Endothelial cell of umbilical vein (primary cell): ENCODE data around the gene TMEM269. TPM values are rescaled to one million over a fixed set of nuclear protein-coding genes. Genes with fewer than 3 reads are reported as not detected.

ENCODE experiments used
- BruUV-seq: library from RNA; stranded (reverse); fragments of 400-500 nt; replicated peaks from 2 replicates; lab custom pipeline; 2021; lab: Mats Ljungman, UMichigan
- CTCF ChIA-PET: fragments of 300-600, 350-600 bp; sonication (Branson Sonifier 250); formaldehyde crosslinking; loops from one replicate; lab custom pipeline; 2021; ENCODE audit warnings: antibody characterized with exemption, inconsistent platforms; lab: Charles Lee
- POLR2A ChIA-PET: fragments of 300-600, 350-600 bp; sonication (Branson Sonifier 250); formaldehyde crosslinking; loops from one replicate; lab custom pipeline; 2021; ENCODE audit warnings: antibody characterized with exemption, inconsistent platforms; lab: Charles Lee
- DNase-seq: peaks from one replicate; pipeline ENCODE4 v3.0.0-alpha.2; 2011; ENCODE audit warnings: low read depth, low spot score
- FAIRE-seq: peaks from 2 replicates; lab custom pipeline; 2011; peaks lifted over from hg19 to GRCh38; lab: Jason Lieb, UNC
- H2AFZ ChIP-seq: 2 replicates; pipeline ENCODE4 v1.6.0; 2012; ENCODE audit warnings: low read depth, low read length, control low read depth, inconsistent platforms
- H3K27ac ChIP-seq: 2 replicates; pipeline ENCODE4 v1.5.1; 2011; ENCODE audit warnings: low read depth, mild to moderate bottlenecking, control low read depth, low read length, moderate library complexity; ENCODE audit not compliant: insufficient read depth
- H3K27me3 ChIP-seq, 2 experiments: 2 replicates each; pipeline versions ENCODE4 v1.6.0 to v1.6.1; 2011; ENCODE audit warnings: low read length in 2 of 2, mixed read lengths in 1 of 2; ENCODE audit not compliant: control insufficient read depth in 2 of 2, insufficient read depth in 2 of 2
- H3K36me3 ChIP-seq, 2 experiments: 2 replicates in 1 of 2; 3 replicates in 1 of 2; pipeline ENCODE4 v1.5.1; 2011; ENCODE audit warnings: low read length in 2 of 2, mild to moderate bottlenecking in 1 of 2, moderate library complexity in 1 of 2; ENCODE audit not compliant: control insufficient read depth in 2 of 2, insufficient read depth in 2 of 2; ENCODE audit errors: extremely low read depth in 1 of 2
- H3K4me1 ChIP-seq: 3 replicates; pipeline ENCODE4 v1.5.1; 2011; ENCODE audit warnings: mild to moderate bottlenecking, low read length; ENCODE audit not compliant: control insufficient read depth, insufficient read depth; ENCODE audit errors: extremely low read depth
- H3K4me2 ChIP-seq: 2 replicates; pipeline ENCODE4 v1.6.1; 2011; ENCODE audit warnings: low read length, control low read depth, mixed read lengths; ENCODE audit not compliant: insufficient read depth
- H3K4me3 ChIP-seq, 3 experiments: fragments of 200-600 bp in 1 of 3; sonication (generic), shearing (Covaris generic) in 1 of 3; replicated peaks in 1 of 3; 2 replicates each; pipeline ENCODE4 v1.5.1; 2011 to 2016; ENCODE audit warnings: control low read depth in 3 of 3, low read length in 3 of 3, mild to moderate bottlenecking in 2 of 3, inconsistent platforms in 1 of 3, low read depth in 1 of 3, moderate library complexity in 1 of 3; ENCODE audit not compliant: insufficient read depth in 1 of 3
- H3K79me2 ChIP-seq: 2 replicates; pipeline ENCODE4 v1.6.0; 2012; ENCODE audit warnings: low read length, inconsistent platforms; ENCODE audit not compliant: control insufficient read depth, insufficient read depth
- H3K9ac ChIP-seq: replicated peaks from 2 replicates; pipeline ENCODE3; 2011; ENCODE audit warnings: low read length, control low read depth; ENCODE audit not compliant: insufficient read depth; ENCODE audit errors: extremely low read depth
- H3K9me1 ChIP-seq: replicated peaks from 3 replicates; pipeline ENCODE4 v1.6.0; 2011; ENCODE audit warnings: mild to moderate bottlenecking, low read length; ENCODE audit not compliant: control insufficient read depth, insufficient read depth; ENCODE audit errors: extremely low read depth
- H3K9me3 ChIP-seq: replicated peaks from 2 replicates; pipeline ENCODE4 v1.5.1; 2012; ENCODE audit warnings: low read length, inconsistent platforms; ENCODE audit not compliant: control insufficient read depth, insufficient read depth
- H4K20me1 ChIP-seq: replicated peaks from 2 replicates; pipeline ENCODE3; 2011; ENCODE audit warnings: mild to moderate bottlenecking, low read length; ENCODE audit not compliant: control insufficient read depth, insufficient read depth; ENCODE audit errors: extremely low read depth
- EZH2 ChIP-seq: IDR thresholded peaks from 2 replicates; pipeline ENCODE4 v1.6.1; 2012; ENCODE audit warnings: borderline replicate concordance, low read depth, mild to moderate bottlenecking, moderate library complexity, low read length, inconsistent platforms; ENCODE audit not compliant: severe bottlenecking
- FOS ChIP-seq: IDR thresholded peaks from 2 replicates; pipeline ENCODE4 v1.6.1; 2011; ENCODE audit warnings: mild to moderate bottlenecking, low read length, moderate library complexity, borderline replicate concordance; ENCODE audit not compliant: insufficient read depth
- GATA2 ChIP-seq: IDR thresholded peaks from 2 replicates; pipeline ENCODE4 v1.7.0; 2011; ENCODE audit warnings: low read depth, mild to moderate bottlenecking, moderate library complexity, mixed read lengths, low read length; ENCODE audit not compliant: insufficient read length, insufficient read depth
- JUN ChIP-seq: IDR thresholded peaks from 2 replicates; pipeline ENCODE4 v1.6.1; 2011; ENCODE audit warnings: borderline replicate concordance, low read depth; ENCODE audit not compliant: insufficient read length, insufficient read depth
- MYC ChIP-seq: IDR thresholded peaks from one replicate; pipeline ENCODE4 v1.6.1; 2011; ENCODE audit warnings: mild to moderate bottlenecking, low read depth, low read length
- POLR2A ChIP-seq: IDR thresholded peaks from 2 replicates; pipeline ENCODE4 v1.6.1; 2012; ENCODE audit warnings: low read depth, mild to moderate bottlenecking, control low read depth, low read length
- POLR2AphosphoS5 ChIP-seq: IDR thresholded peaks from 2 replicates; pipeline ENCODE4 v1.6.1; 2012; ENCODE audit warnings: low read depth, mild to moderate bottlenecking, control low read depth, low read length, moderate library complexity; ENCODE audit not compliant: insufficient read depth
- dilution Hi-C: fragments of 300-500 bp; cut with MboI; formaldehyde crosslinking; loops from one replicate; pipeline ENCODE4 v1.15.0; 2019; ENCODE audit warnings: low sequenced_read_pairs; ENCODE audit not compliant: extremely low pct_ligation_motif_present
- intact Hi-C: fragments of 100-400 bp; cut with micrococcal nuclease; formaldehyde crosslinking; loops from one replicate; pipeline ENCODE4 v1.10.0; 2022
- polyA plus RNA-seq, 4 experiments: library from polyadenylated mRNA; depleted of rRNA in 3 of 4; stranded (reverse) in 3 of 4; unstranded in 1 of 4; fragments of >200 nt; gene quantifications; 2 replicates each; pipeline versions ENCODE4 v1.2.1 to v1.2.3, GENCODE V29; 2011 to 2012; ENCODE audit warnings: missing spikeins in 1 of 4
- total RNA-seq: library from RNA; stranded (reverse); gene quantifications from 2 replicates; pipeline ENCODE4 v1.2.3, GENCODE V29; 2021
- TF ChIP-seq, protein P1 (sequence below), 2 donors: IDR thresholded peaks; 1 replicate in 1 of 2; 2 replicates in 1 of 2; pipeline ENCODE4 v1.5.1; 2011; ENCODE audit warnings: low read length in 2 of 2, mild to moderate bottlenecking in 2 of 2, moderate library complexity in 2 of 2, control low read depth in 1 of 2, inconsistent platforms in 1 of 2, low read depth in 1 of 2; ENCODE audit not compliant: insufficient read depth in 1 of 2; ENCODE audit errors: extremely low read depth in 1 of 2
- TF ChIP-seq, protein P2 (sequence below): IDR thresholded peaks from 2 replicates; pipeline ENCODE4 v1.6.1; 2011; ENCODE audit not compliant: insufficient read depth, insufficient read length

TMEM269 gene
- total and polyA plus RNA-seq, 2 donors (not counting 3 experiments of a cell fraction or from before 2014, with no cell fraction given): 0.03 TPM; not detected in 1

DNA sequence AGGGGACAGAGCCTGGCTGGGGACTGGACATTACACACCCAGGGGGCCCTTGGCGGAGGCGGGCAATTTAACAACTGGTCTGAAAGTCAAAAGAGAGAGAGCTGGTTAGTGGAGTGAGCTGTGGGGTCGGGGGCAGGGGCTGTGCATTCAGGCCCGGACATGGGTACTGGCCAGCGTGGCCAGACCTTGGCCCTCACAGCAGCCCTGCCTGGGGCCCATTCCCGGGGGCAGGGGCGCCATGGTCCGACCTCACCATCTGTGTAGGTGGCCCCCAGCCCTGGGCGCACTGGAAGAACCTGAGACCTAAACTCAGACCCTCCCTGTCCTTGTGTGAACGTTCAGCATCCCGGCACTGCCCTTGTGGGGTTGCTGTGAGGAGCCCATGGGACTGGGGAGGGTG lies 49.7 kb upstream of the TMEM269 start:
- ChIA-PET POLR2A (no interaction called here), CTCF (interaction anchor here (0.6 to 1.8 kb wide), 3 partner anchors 11 to 157 kb away, joined by 3 to 7 read pairs (median 5); no protein-coding TSS in a partner anchor)
- TF ChIP-seq JUN (no peak), EZH2 (no peak), POLR2AphosphoS5 (no peak), GATA2 (no peak), FOS (no peak), POLR2A (no peak), MYC (no peak)
- TF ChIP-seq, protein P1, sequence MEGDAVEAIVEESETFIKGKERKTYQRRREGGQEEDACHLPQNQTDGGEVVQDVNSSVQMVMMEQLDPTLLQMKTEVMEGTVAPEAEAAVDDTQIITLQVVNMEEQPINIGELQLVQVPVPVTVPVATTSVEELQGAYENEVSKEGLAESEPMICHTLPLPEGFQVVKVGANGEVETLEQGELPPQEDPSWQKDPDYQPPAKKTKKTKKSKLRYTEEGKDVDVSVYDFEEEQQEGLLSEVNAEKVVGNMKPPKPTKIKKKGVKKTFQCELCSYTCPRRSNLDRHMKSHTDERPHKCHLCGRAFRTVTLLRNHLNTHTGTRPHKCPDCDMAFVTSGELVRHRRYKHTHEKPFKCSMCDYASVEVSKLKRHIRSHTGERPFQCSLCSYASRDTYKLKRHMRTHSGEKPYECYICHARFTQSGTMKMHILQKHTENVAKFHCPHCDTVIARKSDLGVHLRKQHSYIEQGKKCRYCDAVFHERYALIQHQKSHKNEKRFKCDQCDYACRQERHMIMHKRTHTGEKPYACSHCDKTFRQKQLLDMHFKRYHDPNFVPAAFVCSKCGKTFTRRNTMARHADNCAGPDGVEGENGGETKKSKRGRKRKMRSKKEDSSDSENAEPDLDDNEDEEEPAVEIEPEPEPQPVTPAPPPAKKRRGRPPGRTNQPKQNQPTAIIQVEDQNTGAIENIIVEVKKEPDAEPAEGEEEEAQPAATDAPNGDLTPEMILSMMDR (IDR thresholded peaks at IDR 0.05; ENCODE audit: extremely low read depth in 1 of 2, insufficient read depth in 1 of 2, low read depth in 1 of 2, low read length in 2 of 2): no peak
- TF ChIP-seq, protein P2, sequence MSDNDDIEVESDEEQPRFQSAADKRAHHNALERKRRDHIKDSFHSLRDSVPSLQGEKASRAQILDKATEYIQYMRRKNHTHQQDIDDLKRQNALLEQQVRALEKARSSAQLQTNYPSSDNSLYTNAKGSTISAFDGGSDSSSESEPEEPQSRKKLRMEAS: no peak
- Histone ChIP-seq H3K9me1 (no peaks in the 10 kb centered on the region), H3K27me3 (no peaks in the 10 kb centered on the region), H3K36me3 (no peaks in the 10 kb centered on the region), H3K27ac (no peak overlapping the region), H3K4me3 (no peak overlapping the region), H3K9me3 (no peaks in the 10 kb centered on the region), H3K4me2 (no peak overlapping the region), H3K9ac (no peak overlapping the region), H4K20me1 (no peaks in the 10 kb centered on the region), H3K79me2 (no peaks in the 10 kb centered on the region), H2AFZ (no peak overlapping the region), H3K4me1 (no peaks in the 10 kb centered on the region)
- no peak for FAIRE-seq
- dilution Hi-C loops: no loop called here
- BruUV-seq: no TSS peak
- intact Hi-C loops: no loop called here
- no peak for DNase-seq
